Activated gamma-delta T cell treated with Interleukin-2 at 50 U/mL for 16 hours (primary cell): ENCODE results near the gene FMO5.
A peak's percentile ranks its signal among the peaks of the same experiment; 100 is the strongest.
"Not testable (repeated sequence)": the region's sequence is repeated elsewhere in the genome, so short reads cannot be mapped to it uniquely, and the experiment has no call there.

Experiments used
- DNase-seq: peaks from one replicate; pipeline ENCODE4 v3.0.0-alpha.2; 2020

Gene FMO5

DNA sequence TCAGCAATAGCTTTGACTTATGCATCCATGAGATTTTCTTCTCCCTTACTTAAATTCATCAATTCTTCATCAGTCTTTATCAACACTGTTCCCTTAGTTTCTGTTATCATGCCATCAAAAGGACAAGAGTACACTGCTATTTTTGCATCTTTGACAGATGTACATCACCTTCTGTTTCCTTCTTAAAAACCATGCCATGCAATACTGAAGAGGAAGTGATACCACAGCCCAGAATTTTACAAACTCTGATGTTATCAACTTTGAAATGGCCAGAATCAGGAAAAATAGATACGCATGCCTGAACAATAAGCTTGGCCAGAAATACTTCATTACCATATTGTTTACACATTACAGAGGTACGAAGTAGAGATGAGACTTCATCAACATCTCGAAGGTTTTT, 21.1 kb downstream of the FMO5 start:
- no peak for DNase-seq

DNA sequence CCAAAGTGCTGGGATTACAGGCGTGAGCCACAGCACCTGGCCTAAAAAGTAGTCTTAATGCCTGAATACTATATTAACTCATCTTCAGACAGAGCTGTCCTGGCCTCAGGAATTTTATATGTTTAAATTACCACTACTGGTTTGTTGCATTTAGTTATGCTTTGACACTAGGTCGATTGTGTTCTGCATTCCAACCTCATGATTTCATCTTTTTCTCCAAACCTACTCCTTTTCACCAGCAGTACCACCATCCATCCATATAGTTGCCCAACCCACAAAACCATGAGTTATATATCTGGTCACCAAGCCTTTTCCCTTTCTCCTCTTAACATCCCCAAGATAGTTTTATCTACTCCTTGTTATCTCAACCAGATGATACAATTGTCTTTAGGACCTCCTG, 22.6 kb downstream of the FMO5 start:
- no peak for DNase-seq

DNA sequence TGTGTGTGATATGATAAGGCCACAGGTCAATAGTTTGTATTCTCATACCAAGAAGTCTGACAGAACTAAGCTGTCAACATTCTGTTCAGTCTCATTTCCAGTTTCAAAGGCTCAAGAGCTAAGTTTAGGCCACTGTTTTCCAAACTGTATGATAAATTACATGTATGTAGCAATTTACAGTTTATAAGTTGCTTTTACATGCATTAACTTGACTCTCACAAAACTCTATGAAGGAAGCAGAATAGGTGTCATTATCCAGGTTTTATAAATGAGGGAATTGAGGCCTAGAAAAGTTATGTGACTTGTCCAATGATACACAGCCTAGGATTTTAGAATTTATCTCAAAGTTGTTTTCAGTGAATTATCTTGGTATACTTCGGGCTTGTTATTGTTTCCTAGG, 23.4 kb downstream of the FMO5 start:
- no peak for DNase-seq

DNA sequence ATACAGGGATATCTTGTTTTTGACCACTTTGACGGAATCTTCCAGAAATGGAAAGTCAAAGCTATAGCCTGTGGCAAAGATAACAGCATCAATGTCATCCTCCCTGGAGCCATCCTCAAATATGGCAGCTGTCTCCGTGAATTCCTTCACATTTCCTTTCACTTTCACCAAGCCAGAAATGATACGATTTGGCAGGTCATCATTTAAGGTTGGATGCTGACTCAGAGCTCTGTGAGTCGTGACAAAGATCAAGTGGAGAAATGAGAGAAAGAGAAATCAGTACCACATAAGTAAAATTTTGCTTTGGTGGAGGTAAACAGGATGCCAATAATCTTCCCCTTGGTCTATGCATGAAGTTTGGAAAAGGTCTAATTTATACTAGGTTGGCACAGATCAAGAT, 23.9 kb downstream of the FMO5 start:
- DNase-seq: no peak

DNA sequence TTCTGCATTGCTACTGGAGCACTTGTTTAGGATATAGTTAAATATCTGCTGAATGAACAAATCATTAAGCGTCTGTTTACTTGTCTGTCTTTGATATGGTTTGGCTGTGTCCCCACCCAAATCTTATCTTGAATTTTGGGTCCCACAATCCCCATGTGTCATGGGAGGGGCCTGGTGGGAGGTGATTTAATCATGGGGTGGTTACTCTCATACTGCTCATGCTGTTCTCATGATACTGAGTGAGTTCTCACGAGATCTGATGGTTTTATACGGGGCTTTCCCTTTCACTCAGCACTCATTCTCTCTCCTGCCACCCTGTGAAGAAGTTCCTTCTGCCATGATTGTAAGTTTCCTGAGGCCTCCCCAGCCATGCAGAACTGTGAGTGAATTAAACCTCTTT, 27.8 kb downstream of the FMO5 start:
- DNase-seq: not testable (repeated sequence)

DNA sequence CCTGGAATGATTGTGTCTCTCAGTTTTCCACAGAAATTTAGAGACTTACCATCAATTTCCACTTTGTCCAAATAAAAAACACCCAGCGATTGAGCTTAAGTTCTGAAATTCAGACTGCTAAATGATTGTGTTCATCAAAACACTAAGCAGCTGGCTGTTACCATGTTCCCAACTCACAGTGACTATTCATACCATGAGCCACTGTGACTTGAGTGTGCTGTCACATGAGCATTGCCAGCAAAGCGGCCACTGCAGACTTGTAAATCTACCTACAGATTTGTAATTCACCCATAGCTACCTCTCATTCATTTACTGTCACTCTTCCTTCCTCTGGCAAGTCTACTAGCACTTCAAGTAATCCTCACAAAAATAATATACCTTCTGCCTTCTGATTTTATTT, 35.6 kb downstream of the FMO5 start:
- no peak for DNase-seq

DNA sequence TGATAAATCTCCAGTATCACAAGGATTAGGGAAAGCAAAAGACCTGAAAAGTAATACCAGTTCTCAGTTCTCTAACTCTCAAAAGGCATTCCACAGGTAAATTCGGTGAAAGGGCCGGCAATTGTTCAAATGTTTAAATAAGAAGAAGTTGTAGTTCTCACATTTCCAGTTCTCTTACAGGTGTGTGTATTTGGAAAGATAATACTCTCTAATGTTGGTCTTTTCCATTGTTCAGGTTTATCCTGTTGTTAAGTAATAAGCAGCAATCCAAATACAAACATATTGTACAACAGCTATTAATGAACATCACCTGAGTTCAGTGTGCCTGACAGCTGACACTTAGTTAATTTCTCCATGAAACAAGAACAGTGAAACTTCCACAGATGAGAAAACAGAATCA, 39.7 kb downstream of the FMO5 start:
- DNase-seq: no peak

DNA sequence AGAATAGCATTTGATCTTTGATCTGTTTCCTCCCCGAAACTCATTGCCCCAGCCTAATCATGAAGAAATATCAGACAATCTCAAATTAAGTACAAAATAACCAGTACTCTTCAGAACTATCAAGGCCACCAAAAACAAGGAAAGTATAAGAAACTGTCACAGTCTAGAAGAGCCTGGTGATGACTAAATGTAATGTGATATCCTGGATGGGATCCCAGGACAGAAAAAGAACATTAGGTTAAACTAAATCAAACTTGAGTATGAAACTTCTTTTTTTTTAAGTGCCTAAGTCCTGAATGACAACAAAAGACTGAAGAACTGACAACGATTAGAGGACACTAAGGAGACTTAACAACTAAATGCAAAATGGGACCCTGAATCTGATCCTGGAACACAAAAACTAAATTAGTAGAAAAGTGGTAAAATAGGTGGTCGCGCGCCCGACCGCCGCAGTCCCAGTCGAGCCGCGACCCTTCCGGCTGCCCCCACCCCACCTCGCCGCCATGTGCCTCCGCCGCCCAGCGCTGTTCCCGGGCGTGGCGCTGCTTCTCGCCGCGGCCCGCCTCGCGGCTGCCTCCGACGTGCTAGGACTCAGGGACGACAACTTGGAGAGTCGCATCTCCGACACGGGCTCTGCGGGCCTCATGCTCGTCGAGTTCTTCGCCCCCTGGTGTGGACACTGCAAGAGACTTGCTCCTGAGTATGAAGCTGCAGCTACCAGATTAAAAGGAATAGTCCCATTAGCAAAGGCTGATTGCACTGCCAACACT, 47.3 kb downstream of the FMO5 start:
- DNase-seq: no peak

DNA sequence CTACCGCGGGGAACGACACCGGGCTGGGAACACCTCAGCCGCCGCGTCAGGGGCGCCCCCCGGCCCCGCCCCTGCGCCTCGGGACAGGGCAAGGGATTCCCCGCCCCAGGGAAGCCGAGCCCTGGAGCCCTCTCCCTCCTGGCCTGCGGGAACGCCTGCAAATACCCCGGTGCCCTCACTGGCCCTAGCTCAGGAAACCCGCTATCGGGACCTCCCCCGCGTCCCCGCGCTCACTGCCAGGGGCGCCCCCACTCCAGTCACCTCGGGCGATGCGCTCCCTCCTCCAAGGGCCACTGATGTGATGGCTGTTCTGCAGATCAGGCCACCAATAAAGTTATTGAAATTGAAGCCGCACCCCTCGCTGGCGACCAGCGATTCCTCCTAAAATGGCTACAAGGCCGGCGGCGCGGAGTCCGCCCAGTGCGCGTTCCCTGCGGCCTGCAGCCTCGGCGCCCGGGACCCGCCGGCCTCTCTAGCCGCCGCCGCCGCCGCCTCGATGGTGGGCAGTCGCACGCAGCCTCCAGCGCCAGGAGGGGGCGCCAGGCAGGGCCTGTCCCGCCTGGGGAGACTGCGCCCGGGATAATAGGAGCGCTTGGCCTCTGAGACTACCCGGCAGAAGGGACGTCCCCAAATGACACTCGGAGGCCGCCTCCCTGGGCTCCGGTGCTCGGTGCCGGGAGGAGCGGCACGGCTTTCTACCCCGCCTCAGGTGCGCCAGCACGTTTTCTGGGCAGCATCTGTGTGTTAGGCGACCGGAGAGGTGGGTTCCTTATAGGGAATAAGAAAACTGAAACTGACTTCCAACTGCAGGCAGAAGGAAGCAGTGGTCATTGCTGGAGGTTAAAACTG, 52.7 kb downstream of the FMO5 start, which contains the start of gene PRKAB2:
Gene PRKAB2, minus strand, starts transcription at position 303 of the 849 bp plus-strand sequence. CDS start 326 bp downstream, outside the sequence.
- peak; percentile 87 for DNase-seq

DNA sequence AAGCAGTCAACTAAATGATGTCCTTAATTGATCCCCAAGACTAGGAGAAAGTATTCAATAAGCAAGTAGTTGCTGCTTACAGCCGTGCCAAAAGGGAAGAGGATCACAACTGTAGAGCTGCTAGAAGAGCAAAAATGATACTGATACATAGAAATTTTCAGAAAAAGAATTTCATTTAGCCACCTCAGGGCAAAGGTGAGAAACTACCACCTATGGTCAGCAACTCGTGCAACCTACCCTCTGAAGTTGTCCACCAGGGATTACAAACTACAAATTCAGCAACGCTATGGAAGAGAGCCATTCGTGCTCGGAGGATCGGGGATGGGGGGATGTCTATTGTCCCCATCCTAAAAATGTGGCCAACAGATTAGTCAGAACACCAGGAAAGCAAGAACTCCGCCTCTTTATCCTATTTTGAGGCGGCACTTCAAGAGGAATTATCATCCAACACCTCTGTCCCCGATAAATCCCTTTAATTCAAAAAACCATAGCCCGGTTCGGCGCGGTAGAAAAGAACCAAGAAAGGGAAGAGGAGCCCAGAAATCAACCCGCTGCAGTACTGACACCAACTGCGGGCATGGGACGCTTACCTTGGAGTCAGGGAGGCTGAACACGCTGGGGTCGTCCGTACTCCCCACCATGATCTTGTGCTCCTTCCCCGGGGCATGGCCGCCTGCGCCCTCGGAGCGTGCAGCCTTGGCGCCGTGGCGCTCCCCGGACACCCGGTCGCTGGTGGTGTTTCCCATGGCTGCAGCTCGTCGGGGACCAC, 53.6 kb downstream of the FMO5 start:
- no peak for DNase-seq

DNA sequence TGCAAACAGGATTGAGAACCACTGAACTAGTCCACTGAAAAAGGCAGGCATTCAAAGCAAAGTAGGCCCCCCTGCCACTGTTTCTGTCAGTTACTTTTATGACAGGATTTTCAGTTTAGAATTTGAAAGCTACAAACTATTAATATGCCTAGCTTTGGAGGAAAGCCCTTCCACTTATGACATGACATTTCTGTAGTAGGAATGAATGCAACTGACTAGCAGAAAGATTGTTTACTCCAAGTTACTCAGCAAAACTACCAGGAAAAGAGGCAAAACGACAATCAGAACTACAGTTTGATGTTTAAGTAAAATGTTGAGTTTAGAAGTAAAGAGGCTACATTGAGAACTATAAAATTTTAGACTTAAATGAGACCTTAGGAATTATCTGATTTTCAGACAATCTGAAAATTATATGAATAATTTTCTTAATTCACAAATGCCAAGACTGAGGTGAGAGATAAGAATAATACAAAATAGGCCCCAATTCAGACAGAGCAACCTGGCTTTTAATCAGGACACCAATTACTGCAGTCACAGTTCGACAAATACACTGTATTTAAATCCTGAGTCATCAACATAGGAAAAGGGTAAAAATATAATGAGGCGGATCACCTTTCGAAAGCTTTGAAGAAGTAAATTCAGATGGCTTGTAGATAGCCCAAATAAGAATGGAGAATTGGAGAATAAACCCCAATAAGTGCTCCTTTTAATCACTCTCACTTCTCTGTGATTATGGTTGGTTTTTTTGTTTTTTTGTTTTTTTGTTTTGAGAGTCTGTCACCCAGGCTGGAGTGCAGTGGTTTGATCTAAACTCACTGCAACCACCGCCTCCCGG, 55.1 kb downstream of the FMO5 start:
- DNase-seq: no peak

DNA sequence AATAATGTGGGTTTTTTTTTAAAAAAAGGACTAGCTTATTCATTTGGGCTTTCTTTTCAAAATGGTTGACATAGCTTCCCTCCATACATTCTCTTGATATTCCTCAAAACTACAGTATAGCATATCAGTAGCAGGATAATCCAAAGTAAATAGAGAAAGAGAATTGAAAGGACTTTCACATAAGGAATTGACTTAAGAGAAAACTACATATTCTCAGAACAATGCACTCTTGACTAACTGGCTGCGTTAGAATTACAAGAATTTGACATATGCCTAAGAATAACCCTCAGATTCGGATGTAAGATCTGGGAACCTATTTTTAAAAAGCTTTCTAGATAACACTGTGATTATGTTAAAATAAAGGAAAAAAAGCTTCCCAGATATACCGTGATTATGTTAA, 56.0 kb downstream of the FMO5 start:
- no peak for DNase-seq

DNA sequence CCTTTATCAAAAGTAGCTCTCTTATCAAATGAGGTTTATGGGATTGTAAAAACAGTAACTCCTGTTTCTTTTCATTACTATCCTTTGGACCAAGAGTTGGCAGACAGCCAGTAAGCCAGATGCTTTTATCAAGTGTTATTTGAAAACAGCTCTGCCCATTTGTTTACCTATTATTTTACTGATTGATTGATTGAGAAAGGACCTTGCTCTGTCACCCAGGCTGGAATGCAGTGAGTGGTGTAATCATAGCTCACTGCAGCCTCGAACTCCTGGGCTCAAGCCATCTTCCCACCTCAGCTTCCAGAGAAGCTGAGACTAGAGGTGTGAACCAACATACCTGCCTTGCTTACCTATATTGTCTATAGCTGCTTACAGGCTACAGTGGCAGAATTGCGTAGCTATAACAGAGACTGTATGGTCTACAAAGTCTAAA, 56.5 kb downstream of the FMO5 start:
- DNase-seq: no peak

DNA sequence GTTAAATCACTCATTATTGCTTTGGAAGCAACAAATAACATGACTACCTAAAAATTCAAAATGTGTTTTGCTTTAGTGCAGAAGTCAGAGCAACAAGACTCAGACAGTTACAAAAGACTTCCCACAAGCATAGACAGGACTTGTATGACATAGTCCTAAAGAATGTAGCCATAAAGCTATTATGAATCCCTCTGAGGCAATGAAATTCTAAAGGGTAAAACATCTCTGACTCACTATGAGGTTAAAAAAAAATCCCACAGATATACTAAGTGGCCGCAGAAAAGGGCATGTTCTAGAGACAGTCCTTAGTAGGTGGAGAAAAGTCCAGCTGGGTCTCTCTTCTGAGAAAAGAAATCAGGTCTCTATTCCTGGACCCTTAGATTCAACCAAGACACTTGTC, 57.8 kb downstream of the FMO5 start:
- no peak for DNase-seq

DNA sequence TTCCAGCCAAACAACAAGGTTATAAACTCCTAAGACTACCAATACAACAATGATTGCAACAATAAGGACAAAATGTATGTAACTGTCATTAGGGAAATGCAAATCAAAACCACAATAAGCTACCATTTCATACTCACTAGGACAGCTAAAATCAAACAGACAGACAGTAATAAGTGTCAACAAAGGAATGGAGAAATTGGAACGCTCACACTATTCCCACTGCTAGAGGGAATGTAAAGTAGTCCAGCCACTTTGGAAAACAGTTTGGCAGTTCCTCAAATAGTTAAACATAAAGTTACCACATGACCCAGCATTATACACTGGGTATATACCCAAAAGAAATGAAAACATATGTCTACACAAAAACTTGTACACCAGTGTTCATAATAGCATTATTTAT, 62.1 kb downstream of the FMO5 start:
- no peak for DNase-seq

DNA sequence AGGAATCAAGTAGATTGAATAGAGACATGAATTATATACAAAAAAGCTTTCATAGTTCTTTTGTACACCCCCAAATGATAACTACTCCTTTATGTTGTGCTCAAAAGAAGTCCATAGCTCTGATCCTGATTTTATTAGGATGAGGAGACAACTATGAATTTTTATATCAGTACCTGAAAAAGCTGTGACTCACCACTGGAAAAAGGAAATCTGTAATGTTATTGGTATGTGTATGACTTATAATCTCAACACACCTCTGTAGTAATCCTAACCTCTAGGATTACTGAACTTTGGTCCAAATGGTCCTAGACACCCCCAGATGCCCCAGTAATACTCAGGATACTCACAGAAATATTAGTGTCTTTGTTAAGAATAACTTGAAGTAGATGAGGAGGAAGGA, 63.0 kb downstream of the FMO5 start:
- no peak for DNase-seq

DNA sequence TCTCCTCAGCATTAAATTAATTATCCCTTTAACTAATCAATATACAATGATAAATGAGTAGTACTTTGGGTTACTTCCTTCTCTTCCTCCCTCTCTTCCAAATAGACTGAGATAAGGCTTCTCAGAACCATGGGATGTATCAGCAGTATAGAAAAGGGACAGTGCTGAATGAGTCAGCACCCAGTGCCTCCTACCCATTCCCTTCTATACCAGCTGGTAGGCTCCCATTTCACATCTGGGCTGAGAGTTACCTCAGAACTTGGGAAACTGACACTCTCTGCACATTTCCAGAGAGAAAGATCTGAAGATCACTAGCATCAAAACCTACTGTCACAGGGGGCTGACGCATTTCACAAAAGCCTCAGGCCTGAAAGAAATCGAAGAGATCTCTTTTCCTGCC, 68.0 kb downstream of the FMO5 start:
- not testable (repeated sequence) for DNase-seq

DNA sequence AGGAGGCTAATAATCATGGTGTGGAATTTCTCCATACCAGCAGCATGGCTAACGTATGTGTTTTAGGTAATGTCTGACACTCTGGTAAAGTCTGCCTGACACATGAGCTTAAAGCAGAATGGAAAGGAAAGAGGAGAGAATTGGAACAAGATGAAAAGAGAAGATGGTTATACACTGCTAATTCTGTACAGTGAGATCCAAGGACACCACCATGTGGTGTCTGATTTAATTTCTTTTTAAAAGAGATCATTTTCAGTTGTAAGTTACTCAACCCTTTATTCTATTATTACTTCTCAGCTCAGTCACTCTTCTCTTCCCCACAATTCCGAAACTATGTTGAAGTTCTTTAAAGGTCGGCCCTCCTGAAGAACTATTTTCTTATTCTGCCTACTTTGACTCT, 68.5 kb downstream of the FMO5 start:
- no peak for DNase-seq

DNA sequence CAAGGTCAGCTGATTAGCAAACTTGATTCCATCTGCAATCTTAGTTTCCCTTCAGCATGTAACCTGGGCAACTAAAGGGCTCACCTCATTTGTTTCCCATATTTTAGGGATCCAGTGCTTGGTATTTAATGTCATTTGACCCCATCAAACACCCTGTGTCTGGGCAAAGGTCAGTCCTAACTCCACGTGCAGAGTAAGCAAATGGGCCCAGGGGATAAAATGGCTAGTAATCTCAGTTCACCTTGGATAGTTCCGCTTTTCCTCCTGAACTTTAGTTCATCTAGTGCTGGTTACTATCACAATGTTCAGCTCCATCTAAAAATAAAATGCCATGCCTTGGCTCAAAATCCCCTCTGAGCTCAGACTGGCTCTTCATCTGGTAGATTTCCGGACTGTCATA, 72.4 kb downstream of the FMO5 start:
- no peak for DNase-seq

DNA sequence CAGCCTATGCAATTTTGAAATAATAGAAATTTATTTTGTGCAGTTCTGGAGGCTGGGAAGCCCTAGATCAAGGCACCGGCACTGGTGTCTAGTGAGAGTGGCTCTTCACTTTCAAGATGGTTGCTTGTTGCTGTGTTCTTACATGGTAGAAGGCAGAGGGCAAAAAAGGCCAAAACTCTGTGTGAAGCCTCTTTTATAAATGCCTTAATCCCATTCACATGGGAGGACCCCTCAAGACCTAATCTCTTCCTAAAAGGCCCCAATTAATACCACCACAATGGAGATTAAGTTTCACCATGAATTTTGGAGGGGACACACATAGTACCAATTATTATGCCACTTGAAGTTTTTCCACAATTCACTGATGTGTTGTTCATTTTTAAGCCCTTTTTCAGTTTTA, 73.9 kb downstream of the FMO5 start:
- no peak for DNase-seq

DNA sequence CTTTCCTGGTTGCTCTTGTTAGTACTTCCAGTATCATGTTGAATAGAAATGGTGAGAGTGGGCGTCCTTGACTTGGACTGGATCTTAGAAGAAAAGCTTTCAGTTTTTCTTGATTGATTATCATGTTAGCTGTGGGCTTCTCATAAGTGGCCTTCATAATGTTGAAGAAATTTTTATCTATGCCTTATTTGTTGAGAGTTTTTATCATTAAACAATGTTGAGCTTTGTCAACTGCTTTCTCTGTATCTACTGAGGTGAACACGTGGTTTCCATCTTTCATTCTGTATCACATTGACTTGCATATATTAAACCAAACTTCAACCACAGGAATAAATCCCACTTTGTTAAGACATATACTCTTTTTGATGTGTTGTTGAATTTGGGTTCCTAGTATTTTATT, 82.3 kb downstream of the FMO5 start:
- DNase-seq: no peak
